HG02678 (cell line): ENCODE measurements around the gene SLC35F6.
A peak's percentile ranks its signal among the peaks of the same experiment; 100 is the strongest.

ENCODE experiments used
- ATAC-seq: cut with Tn5 transposase; IDR thresholded peaks from one replicate; pipeline ENCODE4 v1.9.1; 2021; ENCODE audit warnings: mild to moderate bottlenecking, moderate library complexity; ENCODE audit not compliant: unreplicated experiment

Gene SLC35F6, protein sequence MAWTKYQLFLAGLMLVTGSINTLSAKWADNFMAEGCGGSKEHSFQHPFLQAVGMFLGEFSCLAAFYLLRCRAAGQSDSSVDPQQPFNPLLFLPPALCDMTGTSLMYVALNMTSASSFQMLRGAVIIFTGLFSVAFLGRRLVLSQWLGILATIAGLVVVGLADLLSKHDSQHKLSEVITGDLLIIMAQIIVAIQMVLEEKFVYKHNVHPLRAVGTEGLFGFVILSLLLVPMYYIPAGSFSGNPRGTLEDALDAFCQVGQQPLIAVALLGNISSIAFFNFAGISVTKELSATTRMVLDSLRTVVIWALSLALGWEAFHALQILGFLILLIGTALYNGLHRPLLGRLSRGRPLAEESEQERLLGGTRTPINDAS

DNA sequence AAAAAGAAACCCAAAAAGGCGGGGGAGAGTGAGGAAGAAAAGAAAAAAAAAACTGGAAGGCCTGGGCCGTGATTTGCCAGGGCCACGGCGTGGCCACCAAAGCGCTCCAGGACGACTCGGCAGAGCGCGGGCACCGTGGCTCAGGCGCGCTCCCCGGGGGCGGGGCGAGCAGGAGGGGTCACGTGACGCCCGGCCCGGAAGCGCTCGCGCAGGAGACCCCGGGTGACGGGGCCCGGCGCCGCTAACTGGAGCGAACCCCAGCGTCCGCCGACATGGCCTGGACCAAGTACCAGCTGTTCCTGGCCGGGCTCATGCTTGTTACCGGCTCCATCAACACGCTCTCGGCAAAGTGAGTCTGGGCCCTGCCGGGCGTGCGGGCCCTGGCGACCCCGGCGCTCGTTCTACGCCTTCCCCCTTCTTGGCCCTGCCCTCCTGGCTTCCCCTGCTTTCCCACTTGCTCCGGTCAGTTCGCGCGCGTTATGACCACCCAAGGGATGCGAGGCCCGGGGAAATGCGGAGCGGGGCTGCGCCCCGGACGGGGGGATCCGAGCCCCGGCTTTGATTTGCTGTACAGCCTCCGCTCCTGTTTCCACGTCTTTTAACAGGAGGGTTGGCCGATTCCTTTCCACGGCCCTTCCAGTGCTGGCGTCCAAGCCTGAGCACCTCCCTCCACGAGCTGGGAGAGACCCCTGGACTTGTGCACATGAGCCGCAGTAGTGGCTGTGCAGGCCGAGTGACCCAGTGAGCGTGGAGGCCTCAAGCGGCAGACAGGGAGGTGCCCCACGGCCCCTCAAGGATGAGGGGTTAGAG is at the start of gene SLC35F6:
Gene SLC35F6 (plus strand): TSS at position 207 of the 810 bp plus-strand sequence. CDS start 66 bp downstream, at position 273.
- peak; percentile 90 for ATAC-seq

DNA sequence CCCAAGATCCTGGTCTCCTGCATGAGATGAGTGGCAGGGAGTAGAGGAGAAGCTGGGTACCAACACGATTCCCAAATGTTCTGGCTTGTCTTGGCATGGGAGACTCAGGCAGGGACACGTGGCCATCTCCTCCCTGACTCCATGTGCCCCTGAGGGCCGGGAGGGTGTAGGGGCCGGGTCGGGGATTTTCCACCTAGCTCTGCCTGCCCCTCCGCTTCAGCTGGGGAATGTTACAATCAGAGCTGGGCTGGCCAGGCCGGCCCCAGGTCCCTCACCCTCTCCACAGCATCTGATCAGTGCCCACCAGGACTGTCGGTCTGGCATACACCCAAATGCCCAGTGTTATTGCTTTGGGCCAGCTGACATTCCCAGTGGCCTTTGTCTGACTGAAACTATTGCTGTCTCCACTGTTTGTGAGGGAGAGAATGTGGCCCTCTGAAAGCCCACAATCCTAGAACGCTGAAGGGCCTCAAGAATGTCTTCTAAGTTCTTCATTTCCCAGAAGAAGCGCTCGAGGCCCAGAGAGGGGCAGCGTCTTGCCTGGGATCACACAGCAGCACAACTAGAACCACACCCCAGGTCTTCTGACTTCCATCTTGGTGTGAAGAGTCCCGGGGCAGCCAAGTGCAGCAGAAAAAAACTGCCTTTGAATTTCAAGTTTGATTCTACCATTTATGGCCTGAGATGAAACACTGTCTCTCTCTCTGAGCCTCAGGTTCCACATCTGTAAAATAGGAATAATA is 48.4 kb upstream of the SLC35F6 start:
- no peak for ATAC-seq

DNA sequence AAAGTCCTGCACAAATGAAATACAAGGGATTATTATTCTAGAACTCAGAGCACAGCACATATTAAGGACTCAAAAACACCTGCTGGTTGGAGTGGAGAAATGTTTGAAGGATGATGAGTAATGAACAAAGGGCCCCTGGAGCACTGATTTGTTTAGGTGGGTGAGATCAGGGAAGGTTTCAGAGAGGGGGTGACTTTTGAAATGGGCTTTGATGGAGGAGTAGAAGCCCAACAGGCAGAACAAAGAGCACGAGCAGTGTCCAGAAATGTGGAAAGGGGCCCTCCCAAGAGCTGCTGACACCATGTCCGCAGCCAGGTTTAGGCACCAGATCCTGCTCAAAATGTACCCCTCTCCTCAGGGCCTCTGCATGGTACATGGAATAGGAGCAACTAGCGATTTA is 47.7 kb upstream of the SLC35F6 start:
- ATAC-seq, result no peak

DNA sequence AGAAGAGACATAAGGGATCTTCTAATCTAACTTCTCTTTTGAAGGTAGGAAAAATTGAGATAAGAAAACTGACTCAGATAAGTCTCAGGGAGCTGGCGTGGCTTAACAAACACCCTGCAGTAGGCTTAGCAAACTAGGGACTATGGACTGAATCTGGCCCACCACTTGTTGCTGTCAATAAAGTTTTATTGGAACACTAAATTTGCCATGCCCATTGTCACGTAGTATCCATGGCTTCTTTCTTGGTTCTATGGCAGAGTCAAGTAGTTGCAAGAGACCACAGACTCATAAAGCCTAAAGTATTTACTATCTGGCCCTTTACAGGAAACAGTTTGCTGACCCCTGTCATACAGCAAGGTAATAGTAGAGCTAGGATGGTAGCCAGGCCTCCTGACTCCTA is 47.3 kb upstream of the SLC35F6 start:
- no peak for ATAC-seq

DNA sequence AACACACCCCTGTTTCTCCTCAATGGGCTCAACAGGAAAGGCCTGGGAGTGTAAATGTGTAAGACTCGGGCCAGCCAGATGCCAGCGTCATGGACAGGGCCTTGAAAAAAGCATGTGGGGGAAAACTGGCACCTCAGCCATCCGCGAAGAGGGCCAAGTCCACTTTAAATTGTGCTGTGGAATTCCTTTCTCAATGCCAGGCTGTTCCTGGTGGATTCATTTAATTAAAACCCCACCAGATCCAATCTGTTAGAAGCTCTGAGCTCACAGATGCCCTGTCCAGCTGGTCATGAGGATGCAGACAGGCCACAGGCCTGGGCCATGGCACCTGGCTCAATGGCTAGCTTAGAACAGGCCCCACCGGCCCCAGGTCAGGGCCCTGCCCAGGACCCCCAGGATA is 46.7 kb upstream of the SLC35F6 start:
- ATAC-seq, result no peak

DNA sequence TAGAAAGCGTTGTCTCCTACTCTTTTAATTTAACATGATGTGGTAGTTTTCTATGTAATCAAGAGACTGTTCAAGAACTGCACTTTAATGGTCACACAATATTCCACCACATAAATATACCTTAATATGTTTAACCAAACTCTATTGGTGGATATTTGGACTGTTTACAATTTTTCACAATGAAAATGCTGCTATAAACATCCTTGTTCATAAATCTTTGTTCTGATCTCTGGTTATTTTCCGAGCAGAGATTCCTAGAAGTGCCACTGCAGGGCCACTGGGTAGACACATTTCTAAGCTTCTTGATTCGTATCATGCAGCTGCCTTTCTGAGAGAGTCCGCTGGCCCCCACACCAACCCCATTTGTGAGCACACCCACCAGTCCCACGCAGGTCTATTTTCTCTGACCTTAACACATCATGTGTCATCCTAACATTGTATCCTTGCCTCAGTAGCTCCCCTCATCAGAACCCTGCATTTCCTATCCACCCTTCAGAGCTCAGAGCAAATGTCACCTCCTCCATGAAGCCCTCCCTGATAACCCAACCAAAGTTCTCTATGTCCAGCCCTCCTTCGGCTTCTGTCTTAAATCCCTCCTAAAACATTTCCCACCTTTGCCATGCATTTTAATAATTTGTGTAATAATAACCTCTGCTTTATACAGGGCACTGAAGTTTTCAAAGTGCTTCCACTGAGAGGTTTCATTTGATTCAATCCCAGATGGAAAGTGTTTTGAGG is 45.0 kb upstream of the SLC35F6 start:
- no peak for ATAC-seq

DNA sequence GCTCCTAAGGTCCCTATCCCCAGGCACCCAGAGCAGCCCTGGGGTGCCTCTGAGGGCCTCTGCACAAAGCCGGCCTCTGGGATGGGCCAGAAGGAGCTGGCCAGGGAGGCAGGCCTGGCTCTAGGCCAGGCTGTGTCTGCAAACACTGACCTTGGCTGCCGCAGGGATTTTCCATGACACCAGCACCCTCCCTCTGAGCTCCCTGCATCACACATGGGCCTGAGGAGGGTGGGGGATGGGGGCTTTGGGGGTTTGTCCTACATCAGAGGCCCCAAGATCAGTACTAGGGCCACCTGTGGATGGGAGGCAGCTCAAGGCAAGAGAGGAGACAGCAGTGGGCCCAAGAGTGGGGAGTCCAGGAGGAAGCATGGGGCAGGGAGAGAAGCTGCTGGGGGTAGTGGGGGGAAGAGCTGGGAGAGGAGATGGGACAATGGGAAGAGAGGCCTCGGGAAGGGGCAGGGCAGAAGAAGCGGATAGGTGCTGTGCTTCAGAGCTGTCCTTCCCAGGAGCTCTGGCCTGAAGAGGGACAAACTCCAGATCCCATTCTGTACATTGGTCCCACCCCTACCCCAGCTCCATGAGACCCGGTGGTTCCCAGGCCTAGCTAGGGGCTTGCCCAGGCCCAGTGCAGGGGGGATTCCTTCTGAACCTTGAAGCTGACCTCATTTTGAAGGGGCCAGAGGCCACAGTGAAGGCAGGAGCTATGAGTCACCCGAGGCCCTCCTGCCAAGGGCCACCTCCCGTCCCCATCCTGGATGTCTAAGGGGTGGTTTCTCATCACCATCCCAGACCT is 43.6 kb upstream of the SLC35F6 start:
- no peak for ATAC-seq

DNA sequence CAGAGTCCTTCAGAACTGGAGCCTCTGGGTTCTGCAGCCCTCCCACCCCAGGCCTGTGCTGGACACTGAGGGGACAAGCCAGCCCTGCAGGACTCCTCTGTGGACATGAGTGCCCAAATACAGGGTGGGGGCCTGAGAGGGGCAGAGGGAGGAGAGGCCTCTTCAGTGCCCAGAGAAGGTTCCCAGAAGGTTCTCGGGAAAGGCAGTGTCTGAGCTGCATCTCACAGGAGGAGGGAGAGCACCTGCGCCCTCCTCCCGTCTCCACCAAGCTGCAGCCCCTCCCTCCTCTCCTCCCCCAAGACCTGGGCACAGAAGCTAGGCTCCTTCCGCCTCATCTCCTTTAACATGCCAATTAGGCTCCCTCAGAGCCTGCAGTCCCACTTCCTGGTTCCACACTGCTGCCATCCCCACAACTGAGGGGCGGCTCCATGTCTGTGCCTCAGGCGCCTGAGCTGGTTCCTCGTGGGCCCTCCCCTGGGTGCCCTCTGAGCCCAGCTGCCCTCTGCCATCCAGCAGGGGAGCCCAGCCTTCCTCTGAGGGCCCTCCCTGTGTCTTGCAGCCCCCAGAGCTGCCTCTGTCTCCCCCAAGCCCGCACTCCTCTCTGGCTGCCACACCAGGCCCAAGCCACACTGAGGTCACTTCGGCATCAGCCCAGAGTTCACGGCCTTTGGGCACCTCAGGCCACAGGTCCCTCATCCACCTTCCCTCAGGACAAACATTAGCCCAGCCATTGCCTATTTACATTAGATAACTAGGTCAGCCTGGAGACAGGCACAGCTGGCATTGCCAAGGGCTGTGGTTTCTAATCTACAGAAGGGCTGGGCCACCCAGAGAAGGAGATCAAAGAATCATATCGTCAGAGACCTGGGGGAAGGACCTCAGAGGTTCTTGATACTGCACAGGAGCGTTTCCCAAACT is 42.7 kb upstream of the SLC35F6 start:
- no peak for ATAC-seq

DNA sequence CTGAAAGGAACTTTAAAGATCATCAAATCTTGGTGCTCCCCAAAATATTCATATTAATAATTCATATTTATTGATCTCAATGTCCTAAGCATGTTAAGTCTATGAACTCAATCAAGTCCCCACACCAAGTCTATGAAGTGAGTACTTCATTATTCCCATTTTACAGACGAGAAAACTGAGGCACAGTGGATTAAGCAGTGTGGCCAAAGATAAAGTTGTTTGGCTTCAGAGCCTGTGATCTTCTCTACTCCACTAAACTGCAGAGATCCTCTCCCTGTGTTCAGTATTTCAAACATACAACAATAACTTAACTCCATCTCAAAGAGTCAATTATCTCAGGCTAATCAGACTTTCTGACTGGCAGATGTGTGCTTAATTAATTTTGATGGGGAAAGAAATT is 41.8 kb upstream of the SLC35F6 start:
- no peak for ATAC-seq

DNA sequence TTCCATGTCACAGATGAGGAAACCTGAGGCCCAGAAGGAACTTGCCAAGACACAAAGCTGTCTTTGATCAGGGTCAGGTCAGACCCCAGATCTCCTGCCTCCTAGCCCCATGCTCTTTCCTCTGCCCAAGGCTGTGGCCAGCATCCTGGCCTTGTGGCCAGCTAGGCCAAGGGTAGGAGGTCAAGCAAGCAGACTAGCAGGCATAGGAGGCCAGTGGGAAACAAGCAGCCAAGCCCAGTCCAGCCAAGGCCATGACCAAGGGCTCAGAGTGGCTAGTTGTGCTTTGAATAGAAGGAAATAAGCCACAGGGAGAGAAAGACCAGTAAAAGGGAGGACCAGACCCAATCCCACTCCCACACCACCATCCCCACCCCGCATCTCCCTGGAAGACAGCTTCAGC is 41.2 kb upstream of the SLC35F6 start:
- ATAC-seq, result no peak

DNA sequence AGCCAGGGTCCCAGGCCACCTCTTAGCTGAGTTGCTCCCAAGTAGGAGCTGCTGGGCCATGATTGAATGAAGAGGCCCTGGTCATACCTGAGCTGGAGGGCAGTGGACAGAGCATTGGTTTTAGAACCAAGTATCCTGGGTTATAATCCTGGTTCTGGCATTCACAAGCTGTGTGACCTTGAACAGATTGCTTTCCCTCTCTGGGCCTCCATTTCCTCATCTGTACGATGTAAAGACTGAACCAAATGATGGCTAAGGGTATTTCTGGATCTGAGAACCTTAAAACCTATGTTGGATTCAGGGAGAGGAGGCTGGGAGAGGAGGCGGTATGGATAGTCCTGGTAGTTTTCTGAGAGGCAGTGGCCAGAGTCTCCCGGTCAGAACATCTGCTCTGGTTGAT is 40.6 kb upstream of the SLC35F6 start:
- no peak for ATAC-seq

DNA sequence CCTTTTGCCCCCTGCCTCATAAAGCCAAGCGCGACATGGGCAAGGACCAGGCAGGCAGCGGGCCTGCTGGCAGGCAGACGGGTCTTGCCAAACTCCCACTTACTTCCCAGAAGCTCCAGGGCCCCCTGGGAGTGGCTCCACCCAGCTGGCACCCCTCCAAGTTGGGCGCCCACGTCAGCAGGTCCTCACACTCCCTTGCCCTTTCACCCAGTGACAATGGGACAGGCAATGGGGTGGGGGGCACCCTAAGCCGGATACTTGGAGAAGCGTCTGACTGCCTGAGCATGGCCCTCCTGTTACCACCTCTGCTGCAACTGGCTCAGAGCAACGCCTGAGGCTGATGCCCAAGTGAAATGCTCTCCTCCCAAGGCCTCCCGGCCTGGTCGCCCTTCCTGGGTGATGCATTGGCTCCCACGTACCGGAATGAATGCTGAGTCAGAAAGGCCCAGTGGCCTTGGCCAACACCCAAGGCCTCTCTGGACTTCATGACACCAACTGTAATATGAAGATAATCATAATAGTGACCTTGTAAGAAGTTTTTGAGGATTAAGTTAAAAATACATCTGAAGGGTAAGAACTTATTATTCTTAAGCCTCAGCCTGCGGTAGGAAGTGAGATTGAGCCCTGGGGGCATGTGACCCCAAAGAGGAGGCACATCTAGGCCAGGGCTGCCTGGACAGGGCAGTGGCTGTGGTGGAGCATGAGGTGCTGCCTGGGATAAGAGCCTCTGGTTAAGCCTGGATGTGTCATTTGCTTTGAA is 39.9 kb upstream of the SLC35F6 start:
- no peak for ATAC-seq

DNA sequence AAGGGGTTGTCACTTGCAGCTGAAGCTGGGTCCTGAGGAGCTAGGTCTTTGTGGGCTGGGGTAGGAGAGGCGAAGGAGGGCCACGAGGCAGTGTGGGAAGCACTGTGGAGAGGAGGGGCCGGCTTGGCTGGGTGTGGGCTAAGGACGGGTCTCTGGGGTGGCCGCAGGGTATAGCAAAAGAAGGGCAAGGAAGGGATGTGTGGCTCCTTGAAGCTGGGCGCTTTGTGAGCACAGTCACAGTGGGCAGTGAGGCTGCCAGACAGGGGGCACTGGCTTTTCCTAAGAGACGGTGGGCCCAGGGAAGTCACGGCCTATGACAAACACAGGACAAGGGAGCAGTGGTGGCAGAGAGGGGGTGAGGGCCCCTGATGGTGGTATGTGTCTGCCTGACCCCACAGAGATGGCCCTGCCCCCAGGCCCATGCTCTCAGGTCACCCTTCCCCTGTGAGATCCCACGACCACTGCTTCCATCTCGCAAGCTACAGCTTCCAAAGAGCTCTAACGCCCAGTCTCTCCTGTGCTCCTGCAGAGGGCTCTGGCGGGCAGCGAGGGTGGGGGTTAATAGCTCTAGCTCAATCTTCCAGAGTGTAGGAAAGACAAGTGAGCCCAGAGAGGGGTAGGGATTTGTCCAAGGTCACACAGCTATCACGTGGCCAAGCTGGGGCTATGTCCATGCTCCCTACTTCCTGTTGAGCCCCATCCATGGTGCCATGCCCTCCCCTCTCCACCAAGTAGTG is 39.1 kb upstream of the SLC35F6 start:
- ATAC-seq, result no peak

DNA sequence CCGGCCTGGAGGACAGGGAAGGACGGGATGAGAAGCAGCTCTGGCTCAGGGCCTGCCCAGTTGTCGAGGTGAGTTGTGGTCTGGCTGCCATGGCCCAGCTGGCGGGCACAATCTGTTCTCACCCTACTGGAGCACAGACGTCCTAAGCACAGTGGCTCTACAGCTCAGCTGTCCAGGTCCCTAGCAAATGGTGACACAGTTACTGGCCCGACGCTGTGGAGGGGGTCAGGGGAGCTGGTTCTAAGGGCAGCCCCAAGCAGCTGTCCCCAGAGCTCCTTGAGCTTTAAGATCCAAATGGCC is 38.6 kb upstream of the SLC35F6 start:
- ATAC-seq, result no peak

DNA sequence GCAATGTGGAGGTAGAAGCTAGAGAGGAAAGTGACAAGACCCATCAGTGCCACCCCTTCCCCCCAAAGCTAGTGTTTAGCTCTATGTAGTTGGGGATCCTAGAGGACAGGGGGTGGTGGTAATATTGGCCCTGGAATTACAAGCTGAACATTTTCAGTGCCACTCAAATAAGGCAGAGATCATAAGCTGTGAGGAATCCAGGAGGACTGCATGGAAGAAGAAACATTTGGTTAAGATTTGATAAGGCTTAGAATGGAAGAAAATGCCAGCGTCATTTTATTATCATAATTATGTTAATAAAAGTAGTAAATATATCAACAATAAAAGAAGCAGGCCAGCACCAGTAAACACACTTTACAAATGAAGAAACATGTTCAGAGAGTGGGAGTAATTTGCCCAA is 37.9 kb upstream of the SLC35F6 start:
- ATAC-seq, result no peak

DNA sequence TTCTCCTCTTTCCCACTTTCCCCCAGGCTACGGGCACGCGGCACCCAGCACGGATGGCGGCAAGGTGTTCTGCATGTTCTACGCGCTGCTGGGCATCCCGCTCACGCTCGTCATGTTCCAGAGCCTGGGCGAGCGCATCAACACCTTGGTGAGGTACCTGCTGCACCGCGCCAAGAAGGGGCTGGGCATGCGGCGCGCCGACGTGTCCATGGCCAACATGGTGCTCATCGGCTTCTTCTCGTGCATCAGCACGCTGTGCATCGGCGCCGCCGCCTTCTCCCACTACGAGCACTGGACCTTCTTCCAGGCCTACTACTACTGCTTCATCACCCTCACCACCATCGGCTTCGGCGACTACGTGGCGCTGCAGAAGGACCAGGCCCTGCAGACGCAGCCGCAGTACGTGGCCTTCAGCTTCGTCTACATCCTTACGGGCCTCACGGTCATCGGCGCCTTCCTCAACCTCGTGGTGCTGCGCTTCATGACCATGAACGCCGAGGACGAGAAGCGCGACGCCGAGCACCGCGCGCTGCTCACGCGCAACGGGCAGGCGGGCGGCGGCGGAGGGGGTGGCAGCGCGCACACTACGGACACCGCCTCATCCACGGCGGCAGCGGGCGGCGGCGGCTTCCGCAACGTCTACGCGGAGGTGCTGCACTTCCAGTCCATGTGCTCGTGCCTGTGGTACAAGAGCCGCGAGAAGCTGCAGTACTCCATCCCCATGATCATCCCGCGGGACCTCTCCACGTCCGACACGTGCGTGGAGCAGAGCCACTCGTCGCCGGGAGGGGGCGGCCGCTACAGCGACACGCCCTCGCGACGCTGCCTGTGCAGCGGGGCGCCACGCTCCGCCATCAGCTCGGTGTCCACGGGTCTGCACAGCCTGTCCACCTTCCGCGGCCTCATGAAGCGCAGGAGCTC is 36.2 kb upstream of the SLC35F6 start:
- no peak for ATAC-seq

DNA sequence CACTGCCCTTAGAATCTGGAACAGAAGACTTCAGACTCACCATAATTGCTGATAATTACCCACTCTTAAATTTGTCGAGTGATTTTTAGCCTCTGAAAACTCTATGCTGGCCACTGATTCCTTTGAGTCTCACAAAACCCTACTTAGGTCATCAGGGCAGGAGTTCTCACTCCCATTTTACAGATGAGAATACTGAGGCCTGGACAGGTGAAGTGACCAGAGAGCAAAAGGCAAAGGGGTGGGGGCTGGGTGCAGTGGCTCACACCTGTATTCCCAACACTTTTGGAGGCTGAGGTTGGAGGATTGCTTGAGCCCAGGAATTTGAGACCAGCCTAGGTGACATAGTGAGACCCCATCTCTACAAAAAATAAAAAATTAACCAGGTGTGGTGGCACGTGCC is 34.8 kb upstream of the SLC35F6 start:
- ATAC-seq, result no peak
